Measurements from ENCODE around the gene DPYSL5.

The DPYSL5 gene

GRCh38 chr2:26894136-26894535 is 46.2 kb downstream of the DPYSL5 start:
- no peak overlapping the region for H3K27ac ChIP-seq
- DNase-seq (ENCODE audit: low spot score) = no peak
- POLR2A ChIA-PET (ENCODE audit: low non-redundant PET) = no interaction called here
- TF ChIP-seq, protein P1, sequence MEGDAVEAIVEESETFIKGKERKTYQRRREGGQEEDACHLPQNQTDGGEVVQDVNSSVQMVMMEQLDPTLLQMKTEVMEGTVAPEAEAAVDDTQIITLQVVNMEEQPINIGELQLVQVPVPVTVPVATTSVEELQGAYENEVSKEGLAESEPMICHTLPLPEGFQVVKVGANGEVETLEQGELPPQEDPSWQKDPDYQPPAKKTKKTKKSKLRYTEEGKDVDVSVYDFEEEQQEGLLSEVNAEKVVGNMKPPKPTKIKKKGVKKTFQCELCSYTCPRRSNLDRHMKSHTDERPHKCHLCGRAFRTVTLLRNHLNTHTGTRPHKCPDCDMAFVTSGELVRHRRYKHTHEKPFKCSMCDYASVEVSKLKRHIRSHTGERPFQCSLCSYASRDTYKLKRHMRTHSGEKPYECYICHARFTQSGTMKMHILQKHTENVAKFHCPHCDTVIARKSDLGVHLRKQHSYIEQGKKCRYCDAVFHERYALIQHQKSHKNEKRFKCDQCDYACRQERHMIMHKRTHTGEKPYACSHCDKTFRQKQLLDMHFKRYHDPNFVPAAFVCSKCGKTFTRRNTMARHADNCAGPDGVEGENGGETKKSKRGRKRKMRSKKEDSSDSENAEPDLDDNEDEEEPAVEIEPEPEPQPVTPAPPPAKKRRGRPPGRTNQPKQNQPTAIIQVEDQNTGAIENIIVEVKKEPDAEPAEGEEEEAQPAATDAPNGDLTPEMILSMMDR (conservative IDR thresholded peaks at IDR 0.05; ENCODE audit: low read depth) = no peak
- CTCF ChIA-PET = no interaction called here

DNA sequence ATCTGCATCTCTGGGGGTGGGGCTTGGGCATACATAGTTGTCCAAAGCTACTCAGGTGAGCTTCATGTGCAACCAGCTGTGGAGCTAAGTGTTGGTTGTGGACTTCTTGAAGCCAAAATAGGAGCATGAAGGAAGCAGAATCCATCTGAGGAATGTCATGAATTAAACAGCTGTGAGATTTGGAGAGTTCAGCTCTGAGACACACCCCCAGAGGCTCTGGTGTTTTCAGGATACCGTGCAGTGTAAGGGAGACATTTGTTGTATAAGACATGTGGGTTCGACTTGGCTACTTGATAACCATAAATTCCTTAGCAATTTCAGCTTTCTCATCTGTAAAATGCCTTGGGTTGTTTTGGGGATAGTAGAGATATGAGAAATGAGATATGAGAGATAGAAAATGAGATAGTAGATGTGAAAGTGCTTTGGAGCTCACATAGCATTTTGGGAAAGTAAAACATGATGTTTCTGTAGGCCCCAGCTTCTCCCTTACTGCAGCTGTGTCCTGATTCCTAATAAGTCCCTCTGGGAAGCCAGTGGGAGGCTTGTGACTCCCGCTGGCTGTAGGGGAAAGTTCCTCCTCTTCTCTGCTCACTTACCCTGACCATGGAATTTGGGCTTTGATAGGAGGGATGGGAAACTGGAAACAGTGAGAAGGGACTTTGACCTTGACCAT is 50.0 kb downstream of the DPYSL5 start:
- ChIA-PET CTCF (interaction anchor here (0.5 to 0.9 kb wide), 2 partner anchors 10 to 52 kb away, joined by 3 to 4 read pairs; no protein-coding TSS in a partner anchor), POLR2A (ENCODE audit: low non-redundant PET) (no interaction called here)
- TF ChIP-seq, protein P1 (conservative IDR thresholded peaks at IDR 0.05; ENCODE audit: low read depth) = no peak
- H3K27ac ChIP-seq = no peak overlapping the region
- DNase-seq (ENCODE audit: low spot score) = no peak

DNA sequence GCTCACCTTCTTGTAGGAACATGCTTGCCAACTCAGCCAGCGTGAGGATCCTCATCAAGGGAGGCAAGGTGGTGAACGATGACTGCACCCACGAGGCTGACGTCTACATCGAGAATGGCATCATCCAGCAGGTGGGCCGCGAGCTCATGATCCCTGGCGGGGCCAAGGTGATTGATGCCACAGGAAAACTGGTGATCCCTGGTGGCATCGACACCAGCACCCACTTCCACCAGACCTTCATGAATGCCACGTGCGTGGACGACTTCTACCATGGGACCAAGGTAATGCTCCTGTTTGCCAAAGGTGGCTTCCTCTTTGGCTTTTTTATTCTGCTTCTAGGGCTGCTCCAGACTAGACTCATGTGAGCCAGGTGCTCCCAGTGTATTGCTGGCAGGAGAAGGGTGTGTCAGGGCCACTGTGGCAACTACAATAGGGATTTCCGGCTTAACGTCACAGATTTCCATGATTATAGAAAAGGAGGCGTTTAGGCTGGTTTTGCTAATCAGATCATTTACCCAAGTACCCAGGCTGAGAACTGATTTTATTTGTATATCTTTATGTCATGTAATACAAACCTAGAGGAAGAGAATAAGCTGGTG is 50.6 kb downstream of the DPYSL5 start:
- DNase-seq (ENCODE audit: low spot score) = no peak
- TF ChIP-seq, protein P1 (conservative IDR thresholded peaks at IDR 0.05; ENCODE audit: low read depth) = no peak
- ChIA-PET POLR2A (ENCODE audit: low non-redundant PET) (no interaction called here), CTCF (no interaction called here)
- H3K27ac ChIP-seq = no peak overlapping the region

DNA sequence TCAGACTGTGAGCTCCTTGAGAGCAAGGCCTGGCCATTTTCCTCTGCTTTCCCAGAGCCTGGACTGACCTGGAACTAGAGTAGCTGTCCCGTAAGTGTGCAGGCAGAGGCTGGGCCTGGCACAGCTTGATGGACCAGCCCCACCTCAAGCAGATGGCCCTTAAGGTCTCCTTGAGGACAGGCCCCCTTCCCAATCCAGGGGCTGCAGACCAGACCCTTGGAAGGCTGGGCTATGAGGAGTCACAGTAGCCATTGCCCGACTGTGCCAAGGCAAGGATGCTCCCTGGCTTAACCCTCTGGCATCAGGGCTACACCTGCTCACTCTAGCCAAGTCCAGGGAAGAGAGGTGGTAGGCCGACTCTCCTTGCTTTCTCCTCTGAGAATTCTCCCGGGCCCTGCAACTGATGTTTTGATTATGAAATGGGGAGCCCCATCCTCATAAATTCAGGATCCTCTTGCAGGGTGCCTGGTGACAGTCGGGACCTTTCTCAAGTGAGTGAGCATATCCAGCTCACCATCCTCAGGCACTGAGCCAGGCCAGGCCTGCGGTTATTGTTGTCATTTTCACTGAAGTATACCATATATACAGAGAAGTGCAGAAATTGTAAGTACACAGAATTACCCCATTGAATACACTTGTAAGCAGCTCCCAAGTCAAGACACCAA is 51.7 kb downstream of the DPYSL5 start:
- ChIA-PET POLR2A (ENCODE audit: low non-redundant PET) (no interaction called here), CTCF (interaction anchor here (0.8 kb wide), 1 partner anchor 54 kb away, joined by 3 read pairs; no protein-coding TSS in a partner anchor)

GRCh38 chr2:26900831-26901321 is 52.9 kb downstream of the DPYSL5 start:
- TF ChIP-seq, protein P1 (conservative IDR thresholded peaks at IDR 0.05; ENCODE audit: low read depth) = no peak
- no peak for DNase-seq (ENCODE audit: low spot score)
- H3K27ac ChIP-seq = no peak overlapping the region
- ChIA-PET POLR2A (ENCODE audit: low non-redundant PET) (no interaction called here), CTCF (no interaction called here)

More for the DNA sequence above, 51.7 kb downstream of the DPYSL5 start:
- no peak overlapping the region for H3K27ac ChIP-seq
- TF ChIP-seq, protein P1 (conservative IDR thresholded peaks at IDR 0.05; ENCODE audit: low read depth) = no peak
- no peak for DNase-seq (ENCODE audit: low spot score)

DNA sequence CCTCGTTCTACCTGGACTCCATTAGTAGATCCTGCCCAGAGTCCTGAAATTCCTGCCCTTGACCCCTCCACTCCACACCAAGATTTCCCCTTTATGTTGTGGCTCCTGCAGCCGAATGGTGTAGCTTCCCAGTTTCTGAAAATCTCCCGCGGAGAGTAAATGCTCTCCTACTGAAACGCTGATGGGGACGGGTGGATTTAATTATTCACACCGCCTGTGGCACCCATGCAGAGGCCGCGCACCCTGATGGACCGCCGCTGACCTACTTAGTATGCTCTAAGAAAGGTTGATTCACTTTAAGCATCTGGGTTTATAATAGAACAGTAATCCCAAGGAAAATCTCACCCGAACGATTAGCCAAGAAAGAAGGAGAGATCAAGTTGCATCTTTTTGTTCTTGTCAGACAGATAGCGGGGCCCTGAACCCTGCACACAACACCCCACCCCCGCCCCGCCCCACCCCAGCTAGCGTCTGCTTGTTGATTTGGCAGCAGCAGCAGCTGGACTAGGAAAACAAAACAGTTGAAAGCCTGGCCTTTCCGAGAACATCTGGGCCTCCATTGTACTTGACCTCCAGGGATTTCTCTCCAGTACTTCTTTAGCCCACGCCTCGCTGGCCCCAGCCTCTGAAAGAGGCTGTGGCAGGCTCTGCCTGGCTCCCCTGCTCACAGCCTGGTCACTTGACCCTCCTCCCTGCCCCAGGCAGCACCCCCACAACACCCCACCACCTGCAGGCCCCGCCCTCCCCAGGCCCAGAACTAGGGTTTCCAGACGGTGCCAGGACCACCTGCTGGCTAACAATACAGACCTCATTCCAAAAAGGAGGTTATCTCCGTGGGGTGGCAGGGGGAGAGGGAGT is 53.6 kb downstream of the DPYSL5 start:
- ChIA-PET POLR2A (ENCODE audit: low non-redundant PET) (no interaction called here), CTCF (no interaction called here)
- no peak overlapping the region for H3K27ac ChIP-seq
- no peak for DNase-seq (ENCODE audit: low spot score)
- TF ChIP-seq, protein P1 (conservative IDR thresholded peaks at IDR 0.05; ENCODE audit: low read depth) = no peak

Data from RWPE1 (cell line).